ENCODE data around the gene SPDYC.

GRCh38 chr11:65133724-65134123 lies 36.3 kb upstream of the SPDYC start:
- TF ChIP-seq GATA2 (IDR thresholded peaks at IDR 0.05; ENCODE audit: low read depth, low read length), result no peak
- no peak for TF ChIP-seq GATA3 (IDR thresholded peaks at IDR 0.05; ENCODE audit: low read depth, low read length)

Measured in SH-SY5Y (cell line).